Fibroblast of skin of back (primary cell): ENCODE measurements around the gene KDM4C.
"Not testable (repeated sequence)": the region's sequence is repeated elsewhere in the genome, so short reads cannot be mapped to it uniquely, and the experiment has no call there.

Experiments
- DNase-seq: peaks from one replicate; pipeline ENCODE4 v3.0.0-alpha.2; 2013

KDM4C gene

GRCh38 chr9:7176561-7176960, 418.8 kb downstream of the KDM4C start:
- no peak for DNase-seq

- DNase-seq, result no peak
Observed at GRCh38 chr9:7177383-7177782, 419.6 kb downstream of the KDM4C start.

GRCh38 chr9:7178729-7179128, 421.0 kb downstream of the KDM4C start:
- no peak for DNase-seq

GRCh38 chr9:7180247-7180646, 422.5 kb downstream of the KDM4C start:
- no peak for DNase-seq

- not testable (repeated sequence) for DNase-seq
Observed at GRCh38 chr9:7183139-7183538, 425.4 kb downstream of the KDM4C start.

- peak; percentile 92 for DNase-seq
Observed at GRCh38 chr9:7185612-7186011, 427.8 kb downstream of the KDM4C start.

GRCh38 chr9:7186175-7186574, 428.4 kb downstream of the KDM4C start:
- peak; percentile 15 for DNase-seq

GRCh38 chr9:7192266-7192665, 434.5 kb downstream of the KDM4C start:
- no peak for DNase-seq

GRCh38 chr9:7195526-7195925, 437.8 kb downstream of the KDM4C start:
- DNase-seq, result no peak

GRCh38 chr9:7196467-7196866, 438.7 kb downstream of the KDM4C start:
- no peak for DNase-seq

GRCh38 chr9:7201196-7201595, 443.4 kb downstream of the KDM4C start:
- DNase-seq, result no peak

- no peak for DNase-seq
Observed at GRCh38 chr9:7205806-7206205, 448.0 kb downstream of the KDM4C start.

GRCh38 chr9:7206221-7206758, 448.5 kb downstream of the KDM4C start:
- no peak for DNase-seq

GRCh38 chr9:7209016-7209715, 451.4 kb downstream of the KDM4C start:
- DNase-seq, result no peak

- DNase-seq, result no peak
Observed at GRCh38 chr9:7209990-7210389, 452.2 kb downstream of the KDM4C start.

GRCh38 chr9:7210854-7211637, 453.3 kb downstream of the KDM4C start:
- no peak for DNase-seq

GRCh38 chr9:7211657-7212056, 453.9 kb downstream of the KDM4C start:
- no peak for DNase-seq

GRCh38 chr9:7212101-7212500, 454.3 kb downstream of the KDM4C start:
- no peak for DNase-seq

- DNase-seq, result no peak
Observed at GRCh38 chr9:7216004-7216841, 458.4 kb downstream of the KDM4C start.

- no peak for DNase-seq
Observed at GRCh38 chr9:7223981-7224380, 466.2 kb downstream of the KDM4C start.
